Psoas muscle (tissue), 8 donors: ENCODE measurements around the gene RFX1. TPM values are rescaled to one million over a fixed set of nuclear protein-coding genes. Genes with fewer than 3 reads are reported as not detected.
"Not testable (repeated sequence)": the region's sequence is repeated elsewhere in the genome, so short reads cannot be mapped to it uniquely, and the experiment has no call there.

Source experiments
- ATAC-seq, 4 donors: fragments of 200-7000 bp; cut with Tn5 transposase; one replicate each; pipeline ENCODE4 v1.9.1; 2020; ENCODE audit warnings: moderate library complexity in 3 of 4, mild to moderate bottlenecking in 2 of 4
- DNase-seq, 2 donors: peaks; one replicate each; pipeline ENCODE4 v3.0.0-alpha.2; 2020
- H3K27ac ChIP-seq: fragments of 200-600 bp; one replicate; pipeline ENCODE4 v1.8.0; 2022
- H3K27me3 ChIP-seq, 3 donors: fragments of 200-600 bp in 1 of 3; one replicate each; pipeline versions ENCODE4 v1.6.1 to v1.8.0; 2013 to 2022; ENCODE audit warnings: low read length in 2 of 3, mild to moderate bottlenecking in 2 of 3, moderate library complexity in 1 of 3; ENCODE audit not compliant: insufficient read depth in 3 of 3
- H3K36me3 ChIP-seq, 2 donors: fragments of 200-600 bp in 1 of 2; one replicate each; pipeline versions ENCODE4 v1.6.1 to v1.8.0; 2013 to 2022; ENCODE audit warnings: low read depth in 1 of 2, mild to moderate bottlenecking in 1 of 2, moderate library complexity in 1 of 2; ENCODE audit not compliant: insufficient read depth in 1 of 2
- H3K4me1 ChIP-seq: fragments of 200-600 bp; one replicate; pipeline ENCODE4 v1.8.0; 2022
- H3K4me3 ChIP-seq: fragments of 200-600 bp; one replicate; pipeline ENCODE4 v1.8.0; 2022; ENCODE audit warnings: mild to moderate bottlenecking
- H3K9me3 ChIP-seq: fragments of 200-600 bp; one replicate; pipeline ENCODE4 v1.8.0; 2022
- CTCF ChIP-seq: fragments of 200-600 bp; IDR thresholded peaks from one replicate; pipeline ENCODE4 v1.8.0; 2022; ENCODE audit warnings: antibody characterized with exemption
- WGBS, 3 donors: extraction: QIAGEN DNeasy Blood & Tissue Kit; methylation state at CpG; one replicate each; pipeline versions ENCODE4 v1.1.6 to v1.1.7; 2013; 5-methylcytosine and 5-hydroxymethylcytosine counted together
- intact Hi-C, 2 donors: fragments of 100-400 bp; cut with DNase I; formaldehyde crosslinking; loops; one replicate each; pipeline versions ENCODE4 v1.11.0 to v1.14.2; 2022
- polyA plus RNA-seq, 3 donors: library from polyadenylated mRNA; stranded (reverse); fragments of 200-250 nt; gene quantifications; one replicate each; pipeline ENCODE4 v1.2.3, GENCODE V29; 2013
- total RNA-seq, 4 donors: library from RNA; stranded (reverse); fragmentation: NEBNext Ultra II Directional in 2 of 4; extraction: Animal tissue kit (Norgen Biotek cat#: 25700) in 2 of 4; gene quantifications; one replicate each; pipeline versions ENCODE4 v1.2.1 to v1.2.4, GENCODE V29; 2021 to 2023
- donor health status: healthy with polysubstance abuse.
- donor health status: DM: no; HTN: no; CAD: no; lungs with moderate emphysema.
- donor health status: Bipolar disorder and iron deficiency.
- donor health status: healthy.
- donor health status: DM: yes; HTN: yes; CAD: no.
- donor health status: DM: no; HTN: no; CAD: no.
- donor health status: DM: no; HTN: no; CAD: no.
- donor health status: DM: yes; HTN: yes; CAD: no.

The RFX1 gene
- total and polyA plus RNA-seq, 7 donors: 2.9 to 10.1 (median 6.4) TPM

GRCh38 chr19:14021474-14021873, 15.4 kb upstream of the RFX1 start:
- Histone ChIP-seq H3K27me3 (no peaks in the 10 kb centered on the region), H3K4me1 (no peaks in the 10 kb centered on the region), H3K36me3 (no peaks in the 10 kb centered on the region), H3K9me3 (no peaks in the 10 kb centered on the region), H3K4me3 (no peak overlapping the region), H3K27ac (no peak overlapping the region)
- WGBS, 3 donors: 57 to 60% (median 58%) methylated on average over 5 of the region's 5 CpGs
- intact Hi-C loops: no loop called here
- TF ChIP-seq CTCF: no peak
- peak in 1 of 4 donors; percentile 33 for ATAC-seq
- DNase-seq: peak in 1 of 2 donors; percentile 48

- H3K36me3 ChIP-seq, H3K9me3 ChIP-seq, H3K4me1 ChIP-seq, ATAC-seq, H3K27me3 ChIP-seq, intact Hi-C loops, H3K27ac ChIP-seq, H3K4me3 ChIP-seq: not testable (repeated sequence)
- peak in 1 of 2 donors; percentile 6 for DNase-seq
- WGBS, 3 donors: 82 to 93% (median 88%) methylated on average over 3 of the region's 3 CpGs
Measured at GRCh38 chr19:14019739-14020138, 13.6 kb upstream of the RFX1 start.

- H3K4me1 ChIP-seq: no peaks in the 10 kb centered on the region
- ATAC-seq: no peak
- DNase-seq: no peak
- whole genome bisulfite sequencing, 3 donors: 72 to 81% (median 79%) methylated on average over 6 of the region's 6 CpGs
- no peaks in the 10 kb centered on the region for H3K9me3 ChIP-seq
- no peak overlapping the region for H3K27ac ChIP-seq
- no peaks in the 10 kb centered on the region for H3K36me3 ChIP-seq
- H3K4me3 ChIP-seq: no peak overlapping the region
- intact Hi-C loops: no loop called here
- H3K27me3 ChIP-seq: no peaks in the 10 kb centered on the region
- no peak for TF ChIP-seq CTCF
Measured at GRCh38 chr19:14019100-14019499, 13.0 kb upstream of the RFX1 start.

GRCh38 chr19:14015524-14016035, 9.5 kb upstream of the RFX1 start:
- Histone ChIP-seq H3K27ac (no peak overlapping the region), H3K9me3 (no peaks in the 10 kb centered on the region), H3K27me3 (no peaks in the 10 kb centered on the region), H3K36me3 (no peaks in the 10 kb centered on the region), H3K4me3 (no peak overlapping the region), H3K4me1 (no peaks in the 10 kb centered on the region)
- TF ChIP-seq CTCF: no peak
- WGBS, 3 donors: 62 to 70% (median 66%) methylated on average over 8 of the region's 8 CpGs
- intact Hi-C loops: no loop called here
- ATAC-seq: no peak
- DNase-seq: no peak

- TF ChIP-seq CTCF: no peak
- DNase-seq (no peak), ATAC-seq (no peak)
- no peaks in the 10 kb centered on the region for H3K9me3 ChIP-seq
- no peaks in the 10 kb centered on the region for H3K4me1 ChIP-seq
- no peak overlapping the region for H3K4me3 ChIP-seq
- no peaks in the 10 kb centered on the region for H3K27me3 ChIP-seq
- no peaks in the 10 kb centered on the region for H3K36me3 ChIP-seq
- 82 to 84% (median 83%) methylated on average over 2 of the region's 2 CpGs for WGBS, 3 donors
- intact Hi-C loops: no loop called here
- H3K27ac ChIP-seq: no peak overlapping the region
Measured at GRCh38 chr19:14012378-14012915, 6.3 kb upstream of the RFX1 start.
